H1 (cell line): ENCODE data around the gene YIPF5. TPM values are rescaled to one million over a fixed set of nuclear protein-coding genes. Genes with fewer than 3 reads are reported as not detected.

Experiments used
- CTCF ChIA-PET: fragments of 300-600 bp; sonication (Branson Sonifier 250); formaldehyde crosslinking; loops from one replicate; lab custom pipeline; 2021; ENCODE audit not compliant: partially characterized antibody; lab: Charles Lee
- POLR2A ChIA-PET: fragments of 300-600 bp; sonication (Branson Sonifier 250); formaldehyde crosslinking; loops from one replicate; lab custom pipeline; 2021; ENCODE audit warnings: inconsistent platforms; ENCODE audit not compliant: partially characterized antibody; lab: Charles Lee
- DNase-seq, 2 experiments: peaks; one replicate each; pipeline versions ENCODE4 v3.0.0 to v3.0.0-alpha.2; 2010 to 2022; ENCODE audit warnings: low spot score in 2 of 2, low read depth in 1 of 2, mixed read lengths in 1 of 2
- FAIRE-seq: peaks from 2 replicates; lab custom pipeline; 2011; peaks lifted over from hg19 to GRCh38; lab: Jason Lieb, UNC
- H2AFZ ChIP-seq: 2 replicates; pipeline ENCODE4 v1.8.1; 2012; ENCODE audit warnings: low read length, inconsistent platforms
- H2AK5ac ChIP-seq: 2 replicates; pipeline ENCODE4 v1.6.1; 2013; ENCODE audit warnings: low read depth, low read length
- H2BK120ac ChIP-seq: replicated peaks from 2 replicates; pipeline ENCODE3; 2013; ENCODE audit warnings: low read depth, low read length, inconsistent platforms
- H2BK12ac ChIP-seq: 2 replicates; pipeline ENCODE4 v1.6.1; 2013; ENCODE audit warnings: low read depth, low read length
- H2BK15ac ChIP-seq: 2 replicates; pipeline ENCODE4 v1.6.1; 2013; ENCODE audit warnings: low read length
- H2BK20ac ChIP-seq: 2 replicates; pipeline ENCODE4 v1.6.1; 2013; ENCODE audit warnings: low read length
- H2BK5ac ChIP-seq: 2 replicates; pipeline ENCODE4 v1.6.1; 2013; ENCODE audit warnings: low read depth, low read length
- H3K14ac ChIP-seq: 2 replicates; pipeline ENCODE4 v1.6.1; 2013; ENCODE audit warnings: inconsistent platforms; ENCODE audit not compliant: insufficient read length
- H3K18ac ChIP-seq: 2 replicates; pipeline ENCODE4 v1.6.1; 2013; ENCODE audit warnings: low read length; ENCODE audit errors: extremely low read depth
- H3K23ac ChIP-seq: 2 replicates; pipeline ENCODE4 v1.6.1; 2013; ENCODE audit warnings: inconsistent platforms; ENCODE audit not compliant: insufficient read length
- H3K23me2 ChIP-seq: 2 replicates; pipeline ENCODE4 v1.6.1; 2013; ENCODE audit warnings: low read depth, low read length
- H3K27ac ChIP-seq: 2 replicates; pipeline ENCODE4 v1.6.1; 2011; ENCODE audit warnings: low read depth, low read length, inconsistent platforms
- H3K27me3 ChIP-seq, 4 experiments: replicated peaks in 1 of 4; 1 replicate in 1 of 4; 2 replicates in 3 of 4; pipeline versions ENCODE4 v1.6.1 to v1.8.1; 2011 to 2013; ENCODE audit warnings: low read length in 3 of 4, mild to moderate bottlenecking in 3 of 4, inconsistent platforms in 2 of 4, mixed read lengths in 2 of 4, moderate library complexity in 1 of 4; ENCODE audit not compliant: control insufficient read depth in 3 of 4, insufficient read depth in 3 of 4; ENCODE audit errors: extremely low read depth in 1 of 4
- H3K36me3 ChIP-seq, 4 experiments: 2 replicates each; pipeline versions ENCODE4 v1.6.1 to v1.8.1; 2011 to 2013; ENCODE audit warnings: mild to moderate bottlenecking in 4 of 4, low read length in 3 of 4, moderate library complexity in 2 of 4, control low read depth in 1 of 4, inconsistent platforms in 1 of 4; ENCODE audit not compliant: insufficient read depth in 4 of 4, control insufficient read depth in 2 of 4
- H3K4ac ChIP-seq: replicated peaks from 2 replicates; pipeline ENCODE3; 2013; ENCODE audit warnings: low read length, low read depth, mixed read lengths, inconsistent platforms; ENCODE audit not compliant: insufficient read length
- H3K4me1 ChIP-seq, 4 experiments: replicated peaks in 1 of 4; 1 replicate in 1 of 4; 2 replicates in 3 of 4; pipeline versions ENCODE4 v1.6.1 to v1.8.1; 2011 to 2013; ENCODE audit warnings: low read length in 3 of 4, inconsistent platforms in 2 of 4, mixed read lengths in 1 of 4; ENCODE audit not compliant: insufficient read depth in 4 of 4, control insufficient read depth in 3 of 4
- H3K4me2 ChIP-seq, 2 experiments: 2 replicates each; pipeline versions ENCODE4 v1.6.1 to v1.8.1; 2011 to 2013; ENCODE audit warnings: low read depth in 2 of 2, low read length in 2 of 2, control low read depth in 1 of 2, inconsistent platforms in 1 of 2, mild to moderate bottlenecking in 1 of 2; ENCODE audit not compliant: insufficient read depth in 1 of 2
- H3K4me3 ChIP-seq, 4 experiments: fragments of 200-600, 300-600 bp in 1 of 4; sonication (generic), shearing (Covaris generic), sonication (Bioruptor Twin) in 1 of 4; 2 replicates each; pipeline versions ENCODE4 v1.5.1 to v1.8.1; 2011 to 2016; ENCODE audit warnings: low read length in 4 of 4, low read depth in 3 of 4, control low read depth in 2 of 4, inconsistent platforms in 2 of 4, mild to moderate bottlenecking in 2 of 4, mixed read lengths in 1 of 4, moderate library complexity in 1 of 4; ENCODE audit not compliant: insufficient read depth in 2 of 4; ENCODE audit errors: extremely low read depth in 1 of 4
- H3K56ac ChIP-seq: replicated peaks from 2 replicates; pipeline ENCODE3; 2013; ENCODE audit warnings: low read depth, mild to moderate bottlenecking, mixed read lengths, low read length, inconsistent platforms; ENCODE audit not compliant: insufficient read length
- H3K79me1 ChIP-seq: 2 replicates; pipeline ENCODE4 v1.6.1; 2013; ENCODE audit warnings: low read depth, low read length, control low read depth
- H3K79me2 ChIP-seq, 2 experiments: 2 replicates each; pipeline versions ENCODE4 v1.6.1 to v1.8.1; 2012 to 2013; ENCODE audit warnings: low read length in 2 of 2, mild to moderate bottlenecking in 2 of 2, inconsistent platforms in 1 of 2; ENCODE audit not compliant: insufficient read depth in 2 of 2, control insufficient read depth in 1 of 2
- H3K9ac ChIP-seq, 4 experiments: replicated peaks in 1 of 4; 1 replicate in 1 of 4; 2 replicates in 3 of 4; pipeline versions ENCODE4 v1.6.1 to v1.8.1; 2011 to 2013; ENCODE audit warnings: low read depth in 3 of 4, low read length in 3 of 4, control low read depth in 2 of 4, mild to moderate bottlenecking in 2 of 4, moderate library complexity in 2 of 4, inconsistent platforms in 1 of 4; ENCODE audit errors: extremely low read depth in 1 of 4
- H3K9me3 ChIP-seq, 2 experiments: 2 replicates each; pipeline versions ENCODE4 v1.6.1 to v1.8.1; 2012 to 2013; ENCODE audit warnings: mild to moderate bottlenecking in 2 of 2, moderate library complexity in 2 of 2, control low read depth in 1 of 2, inconsistent platforms in 1 of 2, low read depth in 1 of 2, low read length in 1 of 2, mixed read lengths in 1 of 2; ENCODE audit not compliant: insufficient read depth in 2 of 2
- H4K20me1 ChIP-seq, 2 experiments: replicated peaks in 1 of 2; 2 replicates each; pipeline versions ENCODE3 to v1.8.1; 2011 to 2013; ENCODE audit warnings: inconsistent platforms in 2 of 2, low read length in 2 of 2, mild to moderate bottlenecking in 1 of 2; ENCODE audit not compliant: insufficient read depth in 2 of 2, control insufficient read depth in 1 of 2
- H4K5ac ChIP-seq: 2 replicates; pipeline ENCODE4 v1.6.1; 2013; ENCODE audit warnings: low read length, low read depth, mixed read lengths, inconsistent platforms; ENCODE audit not compliant: insufficient read length
- H4K8ac ChIP-seq: 2 replicates; pipeline ENCODE4 v1.8.0; 2013; ENCODE audit warnings: mild to moderate bottlenecking, moderate library complexity, low read length, inconsistent platforms; ENCODE audit not compliant: insufficient read depth; ENCODE audit errors: extremely low read depth
- H4K91ac ChIP-seq: replicated peaks from 2 replicates; pipeline ENCODE3; 2013; ENCODE audit warnings: low read length, mixed read lengths, inconsistent platforms; ENCODE audit not compliant: insufficient read length
- ATF2 ChIP-seq: IDR thresholded peaks from 2 replicates; pipeline ENCODE4 v1.6.1; 2012; ENCODE audit warnings: low read length, inconsistent platforms
- BRCA1 ChIP-seq: IDR thresholded peaks from 2 replicates; pipeline ENCODE4 v1.6.1; 2012; ENCODE audit warnings: low read depth, low read length, improper control_type of control experiment
- CEBPB ChIP-seq: IDR thresholded peaks from 2 replicates; pipeline ENCODE4 v1.6.1; 2012; ENCODE audit warnings: low read depth, low read length
- CTCF ChIP-seq, 3 experiments: IDR thresholded peaks; 1 replicate in 2 of 3; 2 replicates in 1 of 3; pipeline versions ENCODE4 v1.5.1 to v1.6.1; 2011; ENCODE audit warnings: low read length in 3 of 3, mild to moderate bottlenecking in 3 of 3, inconsistent platforms in 2 of 3, low read depth in 1 of 3, moderate library complexity in 1 of 3; ENCODE audit not compliant: insufficient read depth in 1 of 3; ENCODE audit errors: control extremely low read depth in 1 of 3
- E2F6 ChIP-seq: IDR thresholded peaks from 2 replicates; pipeline ENCODE4 v1.6.1; 2012; ENCODE audit warnings: inconsistent platforms
- KDM5A ChIP-seq: fragments of 200-600 bp; IDR thresholded peaks from 2 replicates; pipeline ENCODE4 v1.7.1; 2012; ENCODE audit warnings: mild to moderate bottlenecking, low read length, inconsistent platforms, mixed read lengths
- RXRA ChIP-seq: IDR thresholded peaks from 2 replicates; pipeline ENCODE4 v1.6.1; 2011; ENCODE audit warnings: low read depth, mild to moderate bottlenecking, low read length, moderate library complexity; ENCODE audit not compliant: insufficient read depth
- SP2 ChIP-seq: IDR thresholded peaks from 2 replicates; pipeline ENCODE4 v1.6.1; 2012; ENCODE audit warnings: mild to moderate bottlenecking, low read length, inconsistent platforms
- TAF1 ChIP-seq: IDR thresholded peaks from 2 replicates; pipeline ENCODE4 v1.6.1; 2011; ENCODE audit warnings: mild to moderate bottlenecking, low read depth, low read length
- TEAD4 ChIP-seq: IDR thresholded peaks from 2 replicates; pipeline ENCODE4 v1.6.1; 2012; ENCODE audit warnings: low read depth, low read length, inconsistent platforms, mixed read lengths
- WGBS, 2 experiments: shearing (Covaris generic) in 1 of 2; methylation state at CpG; one replicate each; pipeline versions ENCODE4 v1.1.6 to v1.1.7; 2013 to 2015; ENCODE audit warnings: low lambda C conversion rate in 2 of 2, mixed read lengths in 2 of 2, inconsistent platforms in 1 of 2, low coverage in 1 of 2, missing lambda C conversion rate in 1 of 2; ENCODE audit not compliant: insufficient replicate concordance in 2 of 2, insufficient coverage in 1 of 2, insufficient read length in 1 of 2; ENCODE audit errors: extremely low coverage in 1 of 2, missing lambda C conversion rate in 1 of 2; 5-methylcytosine and 5-hydroxymethylcytosine counted together
- polyA plus RNA-seq, 7 experiments: library from polyadenylated mRNA; depleted of rRNA in 3 of 7; stranded (reverse) in 5 of 7; unstranded in 2 of 7; fragments of >200 nt in 5 of 7; fragments of 200-250 nt in 2 of 7; gene quantifications; 1 replicate in 5 of 7; 2 replicates in 1 of 7; 4 replicates in 1 of 7; pipeline versions ENCODE4 v1.2.1 to v1.2.3, GENCODE V29; 2011 to 2013; ENCODE audit warnings: missing spikeins in 2 of 7, mixed read lengths in 2 of 7
- total RNA-seq: library from RNA; stranded (reverse); fragmentation: NEBNext Ultra II Directional; extraction: Animal tissue kit (Norgen Biotek cat#: 25700); gene quantifications from 2 replicates; pipeline ENCODE4 v1.2.1, GENCODE V29; 2021

YIPF5 gene
- total and polyA plus RNA-seq, 2 of the 8 experiments (the other 6 are each of a cell fraction or from before 2014, with no cell fraction given) = 27.6 to 33.6 TPM

- Histone ChIP-seq H4K8ac (no peak overlapping the region), H3K4me3 (no peak overlapping the region), H3K27ac (no peak overlapping the region), H4K91ac (no peak overlapping the region), H2AFZ (no peak overlapping the region), H3K9me3 (no peaks in the 10 kb centered on the region), H3K4ac (no peak overlapping the region), H4K20me1 (no peaks in the 10 kb centered on the region), H2BK12ac (no peak overlapping the region), H3K9ac (no peak overlapping the region), H2BK15ac (no peak overlapping the region), H2BK5ac (no peak overlapping the region), H3K23ac (no peak overlapping the region), H3K4me1 (peaks cover 2 to 4% (median 3%) of the 10 kb centered on the region in 4 experiments; a peak in 3 of 7 replicates), H3K36me3 (no peaks in the 10 kb centered on the region), H2BK120ac (no peak overlapping the region), H2BK20ac (no peak overlapping the region), H3K27me3 (no peaks in the 10 kb centered on the region), H3K14ac (no peak overlapping the region), H3K4me2 (no peak overlapping the region), H3K79me1 (no peaks in the 10 kb centered on the region), H2AK5ac (no peak overlapping the region), H3K79me2 (no peaks in the 10 kb centered on the region), H4K5ac (no peak overlapping the region), H3K23me2 (no peaks in the 10 kb centered on the region), H3K18ac (no peak overlapping the region), H3K56ac (no peak overlapping the region)
- DNase-seq (no peak), FAIRE-seq (no peak)
- 83% methylated on average over 1 of the region's 1 CpG; no CpG with 5 or more reads in 1 of the 2 experiments for WGBS, 2 experiments
- POLR2A ChIA-PET = no interaction called here
- CTCF ChIA-PET = interaction anchor here (1.3 to 1.6 kb wide), 2 partner anchors 9 to 18 kb away, joined by 4 to 5 read pairs; no protein-coding TSS in a partner anchor
- TF ChIP-seq E2F6 (no peak), CEBPB (no peak), ATF2 (no peak), SP2 (no peak), CTCF (IDR thresholded peaks at IDR 0.05; ENCODE audit: control extremely low read depth in 1 of 3, insufficient read depth in 1 of 3, low read depth in 1 of 3, low read length in 3 of 3) (no peak), RXRA (no peak), TAF1 (no peak), KDM5A (no peak), TEAD4 (no peak), BRCA1 (no peak)
Observed at GRCh38 chr5:144121577-144121976, 48.9 kb downstream of the YIPF5 start.
